Left lung (tissue), 10 donors: Measurements from ENCODE around the gene APBA2. TPM values are rescaled to one million over a fixed set of nuclear protein-coding genes. Genes with fewer than 3 reads are reported as not detected.

ENCODE experiments used
- ATAC-seq: fragments of 200-7000 bp; cut with Tn5 transposase; one replicate; pipeline ENCODE4 v1.9.1; 2020; ENCODE audit warnings: moderate library complexity
- DNase-seq, 4 donors: peaks; one replicate each; pipeline ENCODE4 v3.0.0-alpha.2; 2013 to 2020
- H3K27ac ChIP-seq, 2 donors: fragments of 200-600 bp; sonication (generic) in 1 of 2; one replicate each; pipeline versions ENCODE4 v1.5.0 to v1.8.0; 2020 to 2021
- H3K27me3 ChIP-seq, 2 donors: fragments of 200-600 bp; sonication (generic) in 1 of 2; one replicate each; pipeline versions ENCODE4 v1.5.0 to v1.8.0; 2020 to 2021
- H3K36me3 ChIP-seq, 2 donors: fragments of 200-600 bp; sonication (generic) in 1 of 2; one replicate each; pipeline versions ENCODE4 v1.5.0 to v1.8.0; 2020 to 2021
- H3K4me1 ChIP-seq, 2 donors: fragments of 200-600 bp; one replicate each; pipeline ENCODE4 v1.8.0; 2021
- H3K4me3 ChIP-seq, 2 donors: fragments of 200-600 bp; sonication (generic) in 1 of 2; one replicate each; pipeline versions ENCODE4 v1.5.0 to v1.8.0; 2020 to 2021; ENCODE audit warnings: mild to moderate bottlenecking in 1 of 2
- H3K9me3 ChIP-seq, 2 donors: fragments of 200-600 bp; sonication (generic) in 1 of 2; one replicate each; pipeline versions ENCODE4 v1.5.0 to v1.8.0; 2020 to 2021
- intact Hi-C, 2 donors: fragments of 100-400 bp; cut with DNase I; formaldehyde crosslinking; loops; one replicate each; pipeline versions ENCODE4 v1.11.2 to v1.14.2; 2022
- polyA plus RNA-seq, 6 donors: library from polyadenylated mRNA; unstranded; fragments of 120-200 nt; gene quantifications; one replicate each; pipeline ENCODE4 v1.2.1, GENCODE V29; 2013; ENCODE audit not compliant: insufficient read length in 6 of 6
- total RNA-seq, 2 donors: library from RNA; stranded (reverse); fragmentation: NEBNext Ultra II Directional; extraction: Animal tissue kit (Norgen Biotek cat#: 25700); gene quantifications; one replicate each; pipeline ENCODE4 v1.2.1, GENCODE V29; 2021
- TF ChIP-seq, protein P1 (sequence below), 2 donors: fragments of 200-600 bp; sonication (generic) in 1 of 2; IDR thresholded peaks; one replicate each; pipeline versions ENCODE4 v1.5.0 to v1.8.0; 2021; ENCODE audit warnings: antibody characterized with exemption in 2 of 2
- donor health status: DM: no; HTN: yes; CAD: no.
- donor health status: DM: no; HTN: no; CAD: no.

APBA2 gene
- total and polyA plus RNA-seq, 8 donors: 3.9 to 18.4 (median 11.1) TPM

DNA sequence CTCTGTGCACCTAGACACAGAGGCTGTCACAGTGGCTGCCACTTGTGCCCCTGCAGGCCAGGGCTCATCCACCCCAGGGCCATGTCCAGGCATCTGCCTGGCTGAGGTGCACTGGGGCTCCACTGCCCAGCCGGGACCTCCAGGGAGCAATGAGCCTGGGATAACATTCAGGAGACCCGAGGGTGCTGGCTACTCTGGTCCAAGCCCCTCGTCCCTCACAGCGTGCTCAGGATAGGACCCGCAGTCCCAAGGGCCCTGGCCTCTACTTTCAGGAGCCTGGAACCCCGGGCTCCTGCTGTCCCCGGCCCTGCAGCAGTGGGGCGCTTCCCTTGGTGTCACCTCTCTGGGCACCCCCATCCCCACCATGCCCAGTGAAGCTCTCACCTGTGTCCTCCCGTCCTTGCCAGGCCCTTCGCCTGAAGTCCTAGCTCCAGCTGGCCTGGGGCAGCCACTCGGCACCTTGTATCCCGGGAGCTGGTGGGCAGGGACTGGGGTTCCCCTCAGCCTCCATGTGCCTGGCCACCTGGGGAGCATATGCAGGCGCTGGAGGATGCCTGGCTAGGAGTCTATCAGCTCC lies 226.0 kb downstream of the APBA2 start:
- no peak for ATAC-seq
- Histone ChIP-seq H3K9me3 (no peaks in the 10 kb centered on the region), H3K4me3 (no peak overlapping the region), H3K4me1 (peaks cover 0 to 6% of the 10 kb centered on the region in 2 donors), H3K27ac (no peak overlapping the region), H3K27me3 (peaks cover 0 to 46% of the 10 kb centered on the region in 2 donors), H3K36me3 (no peaks in the 10 kb centered on the region)
- TF ChIP-seq, protein P1, sequence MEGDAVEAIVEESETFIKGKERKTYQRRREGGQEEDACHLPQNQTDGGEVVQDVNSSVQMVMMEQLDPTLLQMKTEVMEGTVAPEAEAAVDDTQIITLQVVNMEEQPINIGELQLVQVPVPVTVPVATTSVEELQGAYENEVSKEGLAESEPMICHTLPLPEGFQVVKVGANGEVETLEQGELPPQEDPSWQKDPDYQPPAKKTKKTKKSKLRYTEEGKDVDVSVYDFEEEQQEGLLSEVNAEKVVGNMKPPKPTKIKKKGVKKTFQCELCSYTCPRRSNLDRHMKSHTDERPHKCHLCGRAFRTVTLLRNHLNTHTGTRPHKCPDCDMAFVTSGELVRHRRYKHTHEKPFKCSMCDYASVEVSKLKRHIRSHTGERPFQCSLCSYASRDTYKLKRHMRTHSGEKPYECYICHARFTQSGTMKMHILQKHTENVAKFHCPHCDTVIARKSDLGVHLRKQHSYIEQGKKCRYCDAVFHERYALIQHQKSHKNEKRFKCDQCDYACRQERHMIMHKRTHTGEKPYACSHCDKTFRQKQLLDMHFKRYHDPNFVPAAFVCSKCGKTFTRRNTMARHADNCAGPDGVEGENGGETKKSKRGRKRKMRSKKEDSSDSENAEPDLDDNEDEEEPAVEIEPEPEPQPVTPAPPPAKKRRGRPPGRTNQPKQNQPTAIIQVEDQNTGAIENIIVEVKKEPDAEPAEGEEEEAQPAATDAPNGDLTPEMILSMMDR (IDR thresholded peaks at IDR 0.05): no peak
- intact Hi-C loops: no loop called here
- DNase-seq: peak in 1 of 4 donors; percentile 64

DNA sequence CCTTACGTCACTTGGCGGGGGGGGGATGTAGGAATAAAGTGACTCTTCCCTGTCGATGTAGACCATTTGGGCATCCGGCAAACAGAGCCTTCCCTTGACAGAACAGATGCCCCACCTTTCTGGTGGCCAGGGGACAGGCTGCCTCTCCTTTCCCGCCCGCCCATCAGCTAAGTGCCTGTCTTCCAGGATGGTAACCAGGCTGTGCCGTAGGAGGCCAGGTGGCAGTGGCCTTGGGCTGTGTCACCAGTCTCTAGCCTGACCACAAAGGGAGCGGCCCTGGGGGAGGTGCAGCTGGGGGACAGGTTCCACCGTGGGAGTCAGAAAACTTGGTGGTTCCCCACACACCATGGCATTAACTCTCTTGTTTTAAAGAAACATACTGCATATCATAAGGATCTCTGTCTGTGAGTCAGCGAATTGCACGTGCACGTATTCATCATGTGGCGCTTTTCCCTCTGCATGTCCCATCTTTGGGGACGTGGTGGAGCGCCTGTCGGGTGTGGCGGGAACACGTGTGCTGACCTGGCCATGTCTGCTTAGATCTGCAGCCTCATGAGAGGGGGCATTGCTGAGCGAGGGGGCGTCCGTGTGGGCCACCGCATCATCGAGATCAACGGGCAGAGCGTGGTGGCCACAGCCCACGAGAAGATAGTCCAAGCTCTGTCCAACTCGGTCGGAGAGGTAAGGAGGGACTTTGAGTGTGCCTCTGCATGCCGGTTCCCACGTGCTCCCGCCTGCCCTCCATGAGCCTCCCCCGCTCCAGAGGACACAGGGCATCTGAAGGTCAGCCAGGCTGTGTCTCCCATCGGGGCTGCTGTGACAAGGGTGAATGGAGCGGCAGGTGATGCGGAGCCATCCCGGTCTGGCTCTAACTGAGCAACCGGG lies 227.8 kb downstream of the APBA2 start:
- H3K9me3 ChIP-seq: no peaks in the 10 kb centered on the region
- no peak overlapping the region for H3K27ac ChIP-seq
- no peak overlapping the region for H3K4me3 ChIP-seq
- peak in 1 of 4 donors; percentile 61 for DNase-seq
- TF ChIP-seq, protein P1 (IDR thresholded peaks at IDR 0.05): no peak
- intact Hi-C loops: no loop called here
- ATAC-seq: no peak
- H3K4me1 ChIP-seq: peaks cover 0 to 6% of the 10 kb centered on the region in 2 donors
- H3K27me3 ChIP-seq: peaks cover 0 to 52% of the 10 kb centered on the region in 2 donors
- H3K36me3 ChIP-seq: no peaks in the 10 kb centered on the region

DNA sequence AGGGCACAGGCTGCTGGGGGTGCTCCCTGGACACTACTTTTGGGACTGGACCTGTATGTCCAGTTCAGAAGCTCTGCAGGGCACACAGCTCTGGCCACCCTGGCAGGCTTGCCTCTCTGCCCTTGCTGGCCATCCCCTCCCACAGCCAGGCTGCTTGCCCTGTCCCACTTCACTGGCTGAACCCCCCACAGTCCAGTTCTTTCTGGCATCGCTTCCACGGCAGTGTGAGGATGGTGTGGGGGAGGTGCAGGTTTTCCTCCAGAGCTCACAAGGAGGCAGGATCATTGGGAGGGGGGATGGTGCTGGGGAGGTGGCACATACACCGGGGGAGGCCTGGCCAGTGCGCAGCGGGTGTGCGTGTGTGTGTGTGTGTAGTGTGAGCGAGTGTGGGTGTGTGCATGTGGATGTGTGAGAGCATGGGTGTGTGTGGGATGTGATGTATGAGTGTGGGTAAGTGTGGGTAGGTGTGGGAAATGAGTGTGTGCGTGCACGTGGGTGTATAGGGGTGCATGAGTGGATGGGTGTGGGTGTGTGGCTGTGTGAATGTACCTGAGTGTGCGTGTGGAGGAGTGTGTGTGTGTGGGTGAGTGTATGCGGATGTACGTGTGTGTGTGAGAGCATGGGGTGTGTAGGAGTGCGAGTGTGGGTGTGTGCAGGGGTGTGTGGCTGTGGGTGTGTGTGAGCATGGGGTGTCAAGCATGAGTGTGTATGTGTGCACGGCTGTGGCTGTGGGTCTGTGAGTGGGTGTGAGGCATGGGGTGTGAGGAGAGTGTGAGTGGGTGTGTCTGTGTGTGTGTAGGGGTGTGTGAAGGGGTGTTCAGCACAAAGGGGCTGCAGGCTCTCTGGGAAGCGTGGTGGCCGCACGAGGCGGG lies 228.7 kb downstream of the APBA2 start:
- H3K36me3 ChIP-seq: no peaks in the 10 kb centered on the region
- TF ChIP-seq, protein P1 (IDR thresholded peaks at IDR 0.05): no peak
- H3K27ac ChIP-seq: no peak overlapping the region
- H3K4me1 ChIP-seq: peaks cover 0 to 6% of the 10 kb centered on the region in 2 donors
- H3K27me3 ChIP-seq: peaks cover 0 to 52% of the 10 kb centered on the region in 2 donors
- H3K4me3 ChIP-seq: no peak overlapping the region
- H3K9me3 ChIP-seq: no peaks in the 10 kb centered on the region
- intact Hi-C loops: no loop called here
- ATAC-seq (no peak), DNase-seq (peak in 1 of 4 donors; percentile 72)

DNA sequence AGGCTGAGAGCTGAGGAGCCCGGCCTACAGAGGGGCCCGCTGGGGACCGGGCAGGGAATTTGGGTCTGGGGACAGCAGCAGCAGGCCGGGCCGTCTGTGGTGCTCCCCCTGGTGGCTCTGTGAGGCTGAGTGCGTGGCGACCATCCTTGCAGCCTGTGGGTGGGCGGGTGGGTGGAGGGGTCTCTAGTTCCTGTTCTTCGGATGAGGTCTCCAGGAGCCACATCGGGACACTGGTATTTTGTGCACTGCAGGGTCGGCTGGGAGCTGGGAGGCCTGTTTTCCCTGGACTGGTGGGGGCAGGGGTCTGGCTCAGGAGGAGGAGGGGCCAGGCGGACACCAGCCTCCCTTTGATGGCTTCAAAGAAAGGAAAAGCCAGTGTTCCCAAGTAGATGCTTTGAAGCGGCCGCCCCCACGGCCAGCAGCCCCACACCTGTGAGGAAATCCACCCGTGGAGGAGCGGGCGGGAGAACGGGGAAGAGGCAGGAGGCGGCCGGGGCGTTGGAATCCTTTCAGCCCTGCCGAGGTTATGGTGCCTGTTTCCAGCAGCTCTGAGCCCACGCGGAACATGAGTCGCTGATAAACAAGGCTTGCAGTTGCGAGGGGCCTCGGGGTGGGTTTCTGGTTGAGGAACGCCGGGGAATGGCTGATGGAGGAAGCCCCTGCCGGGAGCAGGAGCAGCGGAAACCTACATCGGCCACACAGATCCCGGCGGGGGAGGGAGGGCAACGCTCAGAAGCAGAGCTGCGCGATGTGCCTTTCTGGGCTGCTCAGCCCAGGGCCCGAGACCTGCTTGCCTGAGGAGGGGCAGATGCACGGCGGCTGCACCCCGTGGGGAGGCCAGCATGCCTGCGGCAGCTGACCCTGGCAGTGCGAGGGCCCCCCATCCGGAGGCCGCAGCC lies 229.6 kb downstream of the APBA2 start:
- H3K4me1 ChIP-seq: peaks cover 0 to 6% of the 10 kb centered on the region in 2 donors
- ATAC-seq (peak; percentile 38), DNase-seq (peak in 3 of 4 donors; percentile 38 to 69 (median 40))
- TF ChIP-seq, protein P1 (IDR thresholded peaks at IDR 0.05): peak; percentile 20 to 29
- H3K27ac ChIP-seq: no peak overlapping the region
- intact Hi-C loops: no loop called here
- H3K27me3 ChIP-seq: peaks cover 0 to 52% of the 10 kb centered on the region in 2 donors
- no peaks in the 10 kb centered on the region for H3K36me3 ChIP-seq
- peak overlapping the region in 1 of 2 donors; percentile 17 for H3K4me3 ChIP-seq
- H3K9me3 ChIP-seq: no peaks in the 10 kb centered on the region
